GM18873 (cell line): ENCODE results near the gene EMP1.

ENCODE experiments used
- ATAC-seq: cut with Tn5 transposase; IDR thresholded peaks from one replicate; pipeline ENCODE4 v1.9.1; 2021; ENCODE audit warnings: mild to moderate bottlenecking, moderate library complexity, moderate number of reproducible peaks; ENCODE audit not compliant: unreplicated experiment, low FRiP score

The EMP1 gene

GRCh38 chr12:13195250-13195649 lies 1.3 kb upstream of the EMP1 start:
- no peak for ATAC-seq

GRCh38 chr12:13195785-13196129 lies 769 bp upstream of the EMP1 start:
- ATAC-seq: no peak

GRCh38 chr12:13197032-13197431 lies 506 bp downstream of the EMP1 start:
- ATAC-seq: no peak

- no peak for ATAC-seq
Measured at GRCh38 chr12:13197526-13198143, 1.1 kb downstream of the EMP1 start.

- no peak for ATAC-seq
Measured at GRCh38 chr12:13198241-13198640, 1.7 kb downstream of the EMP1 start.

- no peak for ATAC-seq
Measured at GRCh38 chr12:13198876-13199275, 2.4 kb downstream of the EMP1 start.

GRCh38 chr12:13199592-13199991 lies 3.1 kb downstream of the EMP1 start:
- no peak for ATAC-seq

GRCh38 chr12:13200841-13201240 lies 4.3 kb downstream of the EMP1 start:
- no peak for ATAC-seq

- ATAC-seq: no peak
Measured at GRCh38 chr12:13203034-13203922, 6.8 kb downstream of the EMP1 start.

- ATAC-seq: no peak
Measured at GRCh38 chr12:13204428-13204827, 7.9 kb downstream of the EMP1 start.

- no peak for ATAC-seq
Measured at GRCh38 chr12:13205809-13206559, 9.5 kb downstream of the EMP1 start.

- ATAC-seq: no peak
Measured at GRCh38 chr12:13206560-13206897, 10.0 kb downstream of the EMP1 start.

GRCh38 chr12:13208533-13209435 lies 12.3 kb downstream of the EMP1 start:
- no peak for ATAC-seq

GRCh38 chr12:13209436-13210235 lies 13.1 kb downstream of the EMP1 start:
- ATAC-seq: no peak

- no peak for ATAC-seq
Measured at GRCh38 chr12:13210236-13211190, 14.0 kb downstream of the EMP1 start.

- ATAC-seq: no peak
Measured at GRCh38 chr12:13211191-13211858, 14.8 kb downstream of the EMP1 start.

- ATAC-seq: no peak
Measured at GRCh38 chr12:13211859-13212664, 15.5 kb downstream of the EMP1 start.
